Liver (tissue), 3 donors: Measurements from ENCODE around the gene B4GALT2.

Source experiments
- EGR1 ChIP-seq, 2 donors: IDR thresholded peaks; 2 replicates each; pipeline ENCODE4 v1.6.1; 2016 to 2018; ENCODE audit warnings: antibody characterized with exemption in 2 of 2, low read depth in 2 of 2
- GABPA ChIP-seq, 2 donors: IDR thresholded peaks in 1 of 2; conservative IDR thresholded peaks in 1 of 2; 2 replicates each; pipeline ENCODE4 v1.6.1; 2016; ENCODE audit warnings: antibody characterized with exemption in 2 of 2, mild to moderate bottlenecking in 1 of 2, moderate library complexity in 1 of 2
- RXRA ChIP-seq, 2 donors: IDR thresholded peaks; 2 replicates each; pipeline ENCODE4 v1.6.1; 2017 to 2018; ENCODE audit warnings: antibody characterized with exemption in 2 of 2, mild to moderate bottlenecking in 1 of 2
- SP1 ChIP-seq: IDR thresholded peaks from 2 replicates; pipeline ENCODE4 v1.6.1; 2018; ENCODE audit warnings: antibody characterized with exemption, mild to moderate bottlenecking
- TAF1 ChIP-seq: conservative IDR thresholded peaks from 2 replicates; pipeline ENCODE4 v1.6.1; 2016; ENCODE audit warnings: antibody characterized with exemption, mild to moderate bottlenecking
- YY1 ChIP-seq: IDR thresholded peaks from 2 replicates; pipeline ENCODE4 v1.6.1; 2016; ENCODE audit warnings: antibody characterized with exemption, mild to moderate bottlenecking
- TF ChIP-seq, protein P1 (sequence below): IDR thresholded peaks from 2 replicates; pipeline ENCODE4 v1.6.1; 2016; ENCODE audit warnings: antibody characterized with exemption
- TF ChIP-seq, protein P2 (sequence below): fragments of 150-350 bp; IDR thresholded peaks from 2 replicates; pipeline ENCODE4 v1.5.1; 2017; ENCODE audit warnings: improper control_type of control experiment, low read depth, low read length; ENCODE audit not compliant: missing input control
- TF ChIP-seq, protein P3 (sequence below): IDR thresholded peaks from 2 replicates; pipeline ENCODE4 v1.6.1; 2016; ENCODE audit warnings: antibody characterized with exemption
- donor health status: healthy.
- donor health status: healthy.

DNA sequence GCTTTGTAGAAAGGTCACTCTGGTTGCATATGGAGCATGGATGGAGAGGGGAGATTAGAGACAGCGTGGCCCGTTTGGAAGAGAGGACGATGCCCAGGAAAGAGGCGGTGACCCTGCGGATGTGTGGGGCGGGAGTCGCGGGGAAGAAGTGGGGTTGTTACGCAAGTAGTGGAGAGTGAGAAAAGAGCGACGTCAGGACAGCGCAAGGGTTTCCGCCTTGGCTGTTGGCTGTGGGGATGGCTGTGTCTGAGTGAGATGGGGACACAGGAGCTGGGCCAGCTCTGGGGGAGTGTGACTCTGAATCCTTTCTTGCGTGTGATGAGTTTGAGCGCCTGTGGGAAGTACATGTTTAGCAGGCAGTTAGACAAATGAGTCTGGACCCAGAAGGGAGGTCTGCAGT is 3.8 kb downstream of the B4GALT2 start:
- no peak for TF ChIP-seq YY1
- TF ChIP-seq, protein P1, sequence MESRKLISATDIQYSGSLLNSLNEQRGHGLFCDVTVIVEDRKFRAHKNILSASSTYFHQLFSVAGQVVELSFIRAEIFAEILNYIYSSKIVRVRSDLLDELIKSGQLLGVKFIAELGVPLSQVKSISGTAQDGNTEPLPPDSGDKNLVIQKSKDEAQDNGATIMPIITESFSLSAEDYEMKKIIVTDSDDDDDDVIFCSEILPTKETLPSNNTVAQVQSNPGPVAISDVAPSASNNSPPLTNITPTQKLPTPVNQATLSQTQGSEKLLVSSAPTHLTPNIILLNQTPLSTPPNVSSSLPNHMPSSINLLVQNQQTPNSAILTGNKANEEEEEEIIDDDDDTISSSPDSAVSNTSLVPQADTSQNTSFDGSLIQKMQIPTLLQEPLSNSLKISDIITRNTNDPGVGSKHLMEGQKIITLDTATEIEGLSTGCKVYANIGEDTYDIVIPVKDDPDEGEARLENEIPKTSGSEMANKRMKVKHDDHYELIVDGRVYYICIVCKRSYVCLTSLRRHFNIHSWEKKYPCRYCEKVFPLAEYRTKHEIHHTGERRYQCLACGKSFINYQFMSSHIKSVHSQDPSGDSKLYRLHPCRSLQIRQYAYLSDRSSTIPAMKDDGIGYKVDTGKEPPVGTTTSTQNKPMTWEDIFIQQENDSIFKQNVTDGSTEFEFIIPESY: no peak
- TF ChIP-seq SP1: no peak
- TF ChIP-seq, protein P2, sequence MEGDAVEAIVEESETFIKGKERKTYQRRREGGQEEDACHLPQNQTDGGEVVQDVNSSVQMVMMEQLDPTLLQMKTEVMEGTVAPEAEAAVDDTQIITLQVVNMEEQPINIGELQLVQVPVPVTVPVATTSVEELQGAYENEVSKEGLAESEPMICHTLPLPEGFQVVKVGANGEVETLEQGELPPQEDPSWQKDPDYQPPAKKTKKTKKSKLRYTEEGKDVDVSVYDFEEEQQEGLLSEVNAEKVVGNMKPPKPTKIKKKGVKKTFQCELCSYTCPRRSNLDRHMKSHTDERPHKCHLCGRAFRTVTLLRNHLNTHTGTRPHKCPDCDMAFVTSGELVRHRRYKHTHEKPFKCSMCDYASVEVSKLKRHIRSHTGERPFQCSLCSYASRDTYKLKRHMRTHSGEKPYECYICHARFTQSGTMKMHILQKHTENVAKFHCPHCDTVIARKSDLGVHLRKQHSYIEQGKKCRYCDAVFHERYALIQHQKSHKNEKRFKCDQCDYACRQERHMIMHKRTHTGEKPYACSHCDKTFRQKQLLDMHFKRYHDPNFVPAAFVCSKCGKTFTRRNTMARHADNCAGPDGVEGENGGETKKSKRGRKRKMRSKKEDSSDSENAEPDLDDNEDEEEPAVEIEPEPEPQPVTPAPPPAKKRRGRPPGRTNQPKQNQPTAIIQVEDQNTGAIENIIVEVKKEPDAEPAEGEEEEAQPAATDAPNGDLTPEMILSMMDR: no peak
- TF ChIP-seq, protein P3, sequence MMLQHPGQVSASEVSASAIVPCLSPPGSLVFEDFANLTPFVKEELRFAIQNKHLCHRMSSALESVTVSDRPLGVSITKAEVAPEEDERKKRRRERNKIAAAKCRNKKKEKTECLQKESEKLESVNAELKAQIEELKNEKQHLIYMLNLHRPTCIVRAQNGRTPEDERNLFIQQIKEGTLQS: no peak
- no peak for TF ChIP-seq GABPA (IDR thresholded peaks at IDR 0.05 in 1 of 2, conservative IDR thresholded peaks at IDR 0.05 in 1 of 2)
- TF ChIP-seq EGR1 (IDR thresholded peaks at IDR 0.05; ENCODE audit: low read depth in 2 of 2): no peak
- no peak for TF ChIP-seq TAF1
- TF ChIP-seq RXRA (IDR thresholded peaks at IDR 0.05): no peak
